Central memory CD4-positive, alpha-beta T cell (primary cell): ENCODE data around the gene ARG2.
A peak's percentile ranks its signal among the peaks of the same experiment; 100 is the strongest.

Source experiments
- DNase-seq: peaks from one replicate; pipeline ENCODE4 v3.0.0; 2022

Gene ARG2

GRCh38 chr14:67641480-67641879, 21.8 kb downstream of the ARG2 start:
- no peak for DNase-seq

GRCh38 chr14:67641902-67642749, 22.4 kb downstream of the ARG2 start:
- no peak for DNase-seq

DNA sequence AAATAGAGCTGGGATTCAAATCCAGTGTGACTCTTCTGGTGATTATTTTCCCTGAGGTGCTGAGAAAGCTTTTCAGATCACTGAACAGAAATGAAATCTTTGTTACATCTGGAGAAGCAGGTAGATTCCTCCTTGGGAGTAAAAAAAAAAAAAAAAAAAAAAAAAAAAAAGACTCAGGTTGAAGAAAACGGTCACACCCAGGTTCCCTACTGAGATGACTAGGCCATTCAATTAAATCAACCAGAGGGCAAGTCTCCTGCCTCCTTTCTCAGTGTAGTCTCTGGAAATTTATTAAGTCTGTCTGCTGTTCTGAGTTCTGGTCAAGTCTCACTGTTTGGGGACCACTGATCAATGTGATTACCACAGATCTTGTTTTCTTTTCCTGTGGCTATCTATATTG, 24.0 kb downstream of the ARG2 start:
- DNase-seq, result no peak

DNA sequence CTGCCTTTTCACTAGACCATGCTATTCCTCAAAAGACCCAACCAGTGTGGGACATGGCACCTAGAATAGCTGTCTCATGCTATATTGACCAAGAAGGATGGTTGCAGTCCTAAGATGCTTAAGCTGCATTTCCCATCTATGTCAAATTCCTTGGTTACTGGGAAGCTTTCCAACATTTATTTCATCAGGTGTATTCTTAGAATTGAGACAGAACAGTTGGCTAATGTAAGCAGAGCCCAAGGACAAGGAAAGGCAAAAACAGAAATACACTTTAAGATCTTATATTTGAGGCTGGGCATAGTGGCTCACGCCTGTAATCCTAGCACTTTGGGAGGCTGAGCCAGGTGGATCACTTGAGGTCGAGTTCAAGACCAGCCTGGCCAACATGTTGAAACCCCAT, 24.7 kb downstream of the ARG2 start:
- DNase-seq, result no peak

DNA sequence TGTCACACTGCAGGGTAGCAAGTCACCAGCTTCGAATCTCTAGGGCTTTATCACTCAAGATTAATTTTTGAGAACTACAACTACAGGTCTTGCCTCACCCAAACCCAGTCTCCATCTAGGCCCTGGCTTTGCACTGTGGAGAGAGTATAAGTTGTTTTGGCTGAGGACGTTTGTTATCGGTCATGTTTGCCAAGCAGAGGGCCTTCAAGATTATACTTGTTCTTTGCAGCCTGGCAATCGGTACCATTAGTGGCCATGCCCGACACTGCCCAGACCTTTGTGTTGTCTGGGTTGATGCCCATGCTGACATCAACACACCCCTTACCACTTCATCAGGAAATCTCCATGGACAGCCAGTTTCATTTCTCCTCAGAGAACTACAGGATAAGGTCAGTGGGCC, 25.7 kb downstream of the ARG2 start:
- no peak for DNase-seq

- no peak for DNase-seq
Measured at GRCh38 chr14:67646131-67646530, 26.4 kb downstream of the ARG2 start.

DNA sequence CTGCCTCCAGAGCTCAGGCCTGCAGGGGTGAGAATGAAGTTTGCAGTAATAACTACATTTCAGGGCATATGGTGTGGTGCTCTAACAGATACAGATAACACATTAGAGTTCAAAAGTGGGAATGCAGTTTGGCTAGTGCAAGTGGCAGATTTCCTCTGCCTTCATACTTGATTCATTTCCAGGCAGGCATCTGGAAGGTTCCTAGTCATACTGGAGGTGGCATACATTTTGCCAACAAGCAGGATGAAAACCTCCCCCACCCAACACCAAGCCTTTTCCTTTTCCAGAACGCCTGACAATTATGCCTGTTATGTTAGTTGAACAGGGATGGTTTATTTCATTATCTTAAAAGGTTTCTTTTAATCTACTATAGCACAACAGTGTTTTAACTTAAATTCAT, 30.4 kb downstream of the ARG2 start:
- no peak for DNase-seq

- DNase-seq, result no peak
Measured at GRCh38 chr14:67650694-67651093, 31.0 kb downstream of the ARG2 start.

DNA sequence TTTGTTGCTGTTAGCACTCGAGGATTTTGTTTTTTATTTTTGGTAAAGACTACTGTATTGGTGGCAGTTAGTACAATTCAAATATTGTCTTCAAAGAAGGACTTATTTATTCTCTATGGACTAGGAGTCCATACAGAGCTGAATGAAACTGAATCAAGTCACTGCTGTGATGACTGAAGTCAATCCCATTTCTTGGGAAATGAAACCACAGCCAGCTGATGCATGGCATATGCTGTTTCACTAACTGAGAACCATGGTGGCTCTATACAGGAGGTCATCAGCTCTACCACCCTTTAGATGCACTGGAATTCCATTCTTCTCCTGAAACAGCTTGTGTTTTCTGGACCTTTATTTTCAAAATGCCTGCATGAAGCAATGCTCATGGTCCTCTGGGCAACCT, 32.5 kb downstream of the ARG2 start:
- DNase-seq, result no peak

GRCh38 chr14:67653651-67654280, 34.0 kb downstream of the ARG2 start:
- DNase-seq, result no peak

- no peak for DNase-seq
Measured at GRCh38 chr14:67663633-67664032, 43.9 kb downstream of the ARG2 start.

DNA sequence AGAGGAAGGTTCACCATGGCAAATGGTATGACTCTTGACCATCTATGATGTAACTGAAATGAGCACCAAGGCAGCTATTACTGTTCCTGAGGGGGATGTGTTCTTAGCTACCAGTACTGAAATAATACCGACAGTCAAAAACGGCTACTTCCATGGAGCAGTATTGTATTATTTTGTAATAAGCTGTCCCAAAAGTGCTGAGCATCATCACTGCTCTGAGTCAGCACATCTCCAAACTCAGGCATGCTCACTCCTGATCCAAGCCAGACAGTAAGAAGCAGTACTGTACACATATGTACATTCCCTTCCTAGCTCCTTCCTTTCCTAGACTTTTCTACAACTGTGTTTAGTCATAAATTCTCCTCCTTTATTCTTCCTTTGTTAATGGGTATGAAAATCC, 46.1 kb downstream of the ARG2 start:
- DNase-seq, result no peak

DNA sequence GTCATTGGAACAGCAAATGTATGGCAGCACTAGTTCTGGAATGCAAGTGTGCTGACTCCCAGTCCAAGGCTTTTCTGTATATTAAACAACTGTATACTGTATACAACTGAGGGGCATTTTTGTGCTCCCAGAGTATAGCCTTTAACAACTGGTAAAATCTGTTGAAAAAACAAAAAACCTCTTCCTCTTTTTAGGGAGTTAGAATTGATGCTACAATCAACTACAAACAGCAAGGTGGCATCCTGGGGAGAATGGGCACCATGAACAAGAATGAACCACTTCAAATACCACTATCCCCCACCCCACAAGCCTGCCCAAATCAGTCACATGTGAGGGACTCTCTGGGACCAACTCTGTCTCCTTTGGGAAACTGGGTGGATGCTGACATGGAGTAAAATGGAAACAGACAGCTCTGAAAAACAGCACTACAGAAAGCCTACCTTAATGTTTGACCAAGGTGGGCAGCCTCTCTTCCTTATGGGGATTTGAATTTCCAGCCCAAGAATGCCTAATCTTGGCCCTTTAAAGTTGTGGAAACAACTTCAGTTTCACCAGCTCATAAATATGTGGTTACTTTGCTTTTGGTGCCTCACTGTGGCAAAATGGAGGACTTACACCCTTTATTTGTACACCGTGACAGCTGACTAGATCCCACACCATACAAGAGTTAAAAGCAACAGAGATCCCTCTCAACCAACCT, 47.2 kb downstream of the ARG2 start:
- peak; percentile 35 for DNase-seq

- DNase-seq, result no peak
Measured at GRCh38 chr14:67668559-67668958, 48.8 kb downstream of the ARG2 start.

- no peak for DNase-seq
Measured at GRCh38 chr14:67673451-67673850, 53.7 kb downstream of the ARG2 start.

DNA sequence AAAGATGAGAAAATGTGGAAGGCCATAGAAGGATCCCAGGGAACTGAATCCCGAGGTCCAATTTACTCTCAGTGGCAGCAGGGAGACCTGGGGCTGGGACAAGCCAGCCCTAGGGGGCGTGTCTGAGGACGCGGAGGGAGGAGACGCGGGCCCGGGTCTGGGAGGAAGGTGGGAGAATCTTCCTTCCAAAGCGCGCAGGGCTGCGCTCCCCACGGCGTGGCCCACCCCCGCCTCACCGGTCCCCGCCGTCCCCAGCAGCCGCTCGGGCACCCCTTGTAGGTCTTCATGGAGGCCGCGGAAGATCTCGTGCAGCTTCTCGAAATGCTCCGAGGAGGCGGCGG, 54.4 kb downstream of the ARG2 start:
- DNase-seq, result no peak

DNA sequence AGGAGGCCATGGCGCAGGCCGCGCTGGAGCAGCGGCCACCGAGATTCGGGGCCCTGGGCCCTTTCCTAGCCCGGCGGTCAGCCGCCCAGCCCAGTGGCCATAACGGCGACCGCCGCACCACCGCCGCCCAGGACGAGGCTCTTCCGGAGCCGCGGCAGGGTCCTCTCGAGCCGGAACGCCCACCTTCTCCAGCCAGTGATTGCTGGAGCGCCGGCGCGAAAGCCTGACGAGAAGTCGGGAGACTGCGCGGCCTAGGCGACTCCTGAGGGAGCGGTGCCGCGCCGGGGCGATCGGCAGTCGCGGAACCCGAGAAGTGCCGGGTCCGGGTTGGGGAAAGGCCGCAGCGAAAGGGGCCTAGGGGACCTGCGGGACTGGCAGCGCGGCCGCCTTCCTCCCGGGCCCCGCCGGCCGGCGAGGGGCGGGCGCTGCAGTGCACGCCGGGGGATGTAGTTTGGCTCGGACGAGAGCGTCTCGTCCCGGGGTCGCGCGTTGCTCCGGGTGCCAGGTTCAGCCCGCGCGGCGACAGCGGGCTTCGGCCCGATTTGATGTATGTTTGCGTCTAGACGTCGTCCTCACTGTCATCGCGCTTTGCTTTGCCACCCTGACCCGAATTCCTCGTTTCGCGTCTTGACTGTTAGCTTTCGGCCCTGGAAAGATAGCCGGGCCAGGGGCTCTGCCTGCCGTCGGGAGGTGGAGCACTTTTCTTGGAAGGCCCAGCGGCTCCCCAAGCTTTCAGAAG, 54.9 kb downstream of the ARG2 start, which contains the start of gene VTI1B:
Gene VTI1B (minus strand): TSS at position 153 of the 739 bp plus-strand sequence. CDS start 143 bp downstream, at position 10.
- DNase-seq, result peak; percentile 75

DNA sequence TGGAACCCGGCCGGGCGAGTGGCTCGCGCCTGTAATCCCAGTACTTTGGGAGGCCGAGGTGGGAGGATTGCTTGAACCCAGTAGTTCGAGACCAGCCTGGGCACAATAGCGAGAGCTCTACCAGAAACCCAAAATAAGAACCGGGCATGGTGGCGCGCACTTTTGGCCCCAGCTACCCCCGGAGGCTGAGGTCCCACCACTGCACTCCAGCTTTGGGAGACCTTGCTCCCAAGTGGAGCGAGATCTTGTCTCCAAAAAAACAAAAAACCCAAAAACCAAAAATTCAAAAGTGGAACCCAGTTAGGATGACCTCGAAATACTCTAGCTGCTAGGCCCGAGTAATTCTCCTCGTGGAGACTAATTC, 55.5 kb downstream of the ARG2 start:
- no peak for DNase-seq

DNA sequence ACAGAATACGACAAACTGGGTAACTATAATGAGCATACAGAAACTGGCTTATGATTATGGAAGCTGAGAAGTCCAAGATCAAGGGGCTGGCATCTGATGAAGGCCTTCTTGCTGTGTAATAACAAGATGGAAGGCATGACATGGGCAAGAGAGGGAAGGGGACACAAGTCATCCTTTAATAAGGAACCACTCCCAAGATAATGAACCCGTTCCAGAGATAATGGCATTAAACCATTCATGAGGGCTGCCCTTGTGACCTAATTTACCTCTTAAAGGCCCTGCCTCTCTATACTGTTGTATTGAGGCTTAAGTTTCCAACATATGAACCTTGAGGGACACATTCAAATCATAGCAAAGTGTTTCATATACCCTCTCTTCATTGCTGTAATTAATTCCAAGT, 59.3 kb downstream of the ARG2 start:
- DNase-seq, result no peak

- no peak for DNase-seq
Measured at GRCh38 chr14:67680121-67680602, 60.4 kb downstream of the ARG2 start.

GRCh38 chr14:67680941-67681340, 61.2 kb downstream of the ARG2 start:
- DNase-seq, result no peak

- no peak for DNase-seq
Measured at GRCh38 chr14:67683842-67684241, 64.1 kb downstream of the ARG2 start.

DNA sequence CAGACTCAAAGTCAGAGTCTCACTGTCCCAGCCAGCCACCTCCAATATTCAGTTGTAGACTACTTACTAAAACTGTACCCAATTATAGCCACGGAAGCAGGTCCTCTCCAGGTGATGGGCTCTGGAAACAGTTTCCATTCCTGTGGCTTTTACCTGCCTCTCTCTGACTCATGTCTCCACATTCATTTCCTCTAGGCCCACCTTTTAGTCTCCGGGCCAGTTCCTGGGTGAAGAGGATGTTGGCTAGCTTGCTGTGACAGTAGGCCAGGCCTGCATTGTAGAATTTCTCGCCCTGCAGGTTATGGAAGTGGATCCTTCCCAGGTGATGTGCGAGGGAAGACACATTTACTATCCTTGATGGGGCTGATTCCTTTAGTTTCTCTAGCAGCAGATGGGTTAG, 70.3 kb downstream of the ARG2 start:
- DNase-seq, result no peak
